Measurements from ENCODE around the gene EME1. TPM values are rescaled to one million over a fixed set of nuclear protein-coding genes. Genes with fewer than 3 reads are reported as not detected.
A peak's percentile ranks its signal among the peaks of the same experiment; 100 is the strongest.

Gene EME1
- total and polyA plus RNA-seq, 2 of the 13 experiments (the other 11 are each of a cell fraction or from before 2014, with no cell fraction given) = 20.7 to 24.6 TPM

- TF ChIP-seq ZNF609 (CRISPR knock-in tag; IDR thresholded peaks at IDR 0.05; ENCODE audit: borderline replicate concordance) (0 out of 2 replicates have a peak, but pooled peaks have one; percentile 39), AGO1 (IDR thresholded peaks at IDR 0.05; ENCODE audit: low read depth, low read length, poor library complexity, severe bottlenecking) (no peak), FOXM1 (CRISPR knock-in tag; IDR thresholded peaks at IDR 0.05) (no peak), ZSCAN22 (CRISPR knock-in tag; IDR thresholded peaks at IDR 0.05) (no peak), NR2F1 (CRISPR knock-in tag; IDR thresholded peaks at IDR 0.05) (no peak), RARA (CRISPR knock-in tag; IDR thresholded peaks at IDR 0.05) (no peak), ATF3 (CRISPR knock-in tag; IDR thresholded peaks at IDR 0.05) (no peak), NR2F6 (IDR thresholded peaks at IDR 0.05) (no peak), NR2F6 (CRISPR knock-in tag; IDR thresholded peaks at IDR 0.05) (no peak), ZFP62 (CRISPR knock-in tag; IDR thresholded peaks at IDR 0.05) (no peak), EED (CRISPR knock-in tag; IDR thresholded peaks at IDR 0.05) (peak; percentile 63; the same call in 1 of the 2 replicates), ZNF720 (CRISPR knock-in tag; IDR thresholded peaks at IDR 0.05) (no peak), ZNF362 (CRISPR knock-in tag; IDR thresholded peaks at IDR 0.05; ENCODE audit: borderline replicate concordance) (no peak), PLRG1 (conservative IDR thresholded peaks at IDR 0.05) (no peak), MED8 (CRISPR knock-in tag; IDR thresholded peaks at IDR 0.05; ENCODE audit: insufficient replicate concordance) (peak; percentile 48), ZNF446 (CRISPR knock-in tag; IDR thresholded peaks at IDR 0.05) (peak; percentile 91; the same call in 1 of the 2 replicates), RXRB (CRISPR knock-in tag; IDR thresholded peaks at IDR 0.05; ENCODE audit: borderline replicate concordance) (no peak), GTF2F1 (IDR thresholded peaks at IDR 0.05; ENCODE audit: low read length) (no peak), ZNF274 (CRISPR knock-in tag; IDR thresholded peaks at IDR 0.05) (peak; percentile 94), ISX (CRISPR knock-in tag; conservative IDR thresholded peaks at IDR 0.05) (peak; percentile 69; the same call in 1 of the 2 replicates), MEF2D (CRISPR knock-in tag; IDR thresholded peaks at IDR 0.05) (peak; percentile 59; the same call in 1 of the 2 replicates), ZFAT (CRISPR knock-in tag; conservative IDR thresholded peaks at IDR 0.05) (0 out of 2 replicates have a peak, but pooled peaks have one; percentile 24), HOXA3 (CRISPR knock-in tag; IDR thresholded peaks at IDR 0.05) (peak; percentile 65), ZNF383 (CRISPR knock-in tag; IDR thresholded peaks at IDR 0.05; ENCODE audit: borderline replicate concordance) (no peak), ZMAT3 (CRISPR knock-in tag; conservative IDR thresholded peaks at IDR 0.05) (peak; percentile 89), JARID2 (CRISPR knock-in tag; IDR thresholded peaks at IDR 0.05; ENCODE audit: insufficient replicate concordance) (no peak)
Observed at GRCh38 chr17:50345432-50346312, 27.4 kb upstream of the EME1 start, which contains the start of gene XYLT2 (continued).
